Hematopoietic multipotent progenitor cell treated with erythropoietin and hydrocortisone succinate and interleukin-3 and kit ligand, for 8 days (in vitro differentiated cells): Measurements from ENCODE around the gene TACC3.

Experiments used
- DNase-seq: peaks from one replicate; pipeline ENCODE4 v3.0.0-alpha.2; 2015

Gene TACC3

DNA sequence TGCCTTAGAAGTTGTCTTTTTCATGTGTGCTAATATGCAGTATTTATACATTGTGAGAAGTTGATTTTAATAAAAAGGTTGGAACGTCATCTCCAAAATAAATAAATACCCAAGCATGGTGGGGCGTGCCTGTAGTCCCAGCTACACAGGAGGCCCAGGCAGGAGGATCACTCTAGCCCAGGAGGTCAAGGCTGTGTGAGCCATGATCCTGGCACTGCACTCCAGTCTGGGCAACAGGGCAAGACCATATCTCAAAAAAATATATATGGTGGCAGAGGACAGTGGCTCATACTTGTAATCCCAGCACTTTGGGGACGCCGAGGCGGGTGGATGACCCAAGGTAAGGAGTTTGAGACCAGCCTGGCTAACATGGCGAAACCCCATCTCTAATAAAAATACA, 15.6 kb upstream of the TACC3 start:
- no peak for DNase-seq

DNA sequence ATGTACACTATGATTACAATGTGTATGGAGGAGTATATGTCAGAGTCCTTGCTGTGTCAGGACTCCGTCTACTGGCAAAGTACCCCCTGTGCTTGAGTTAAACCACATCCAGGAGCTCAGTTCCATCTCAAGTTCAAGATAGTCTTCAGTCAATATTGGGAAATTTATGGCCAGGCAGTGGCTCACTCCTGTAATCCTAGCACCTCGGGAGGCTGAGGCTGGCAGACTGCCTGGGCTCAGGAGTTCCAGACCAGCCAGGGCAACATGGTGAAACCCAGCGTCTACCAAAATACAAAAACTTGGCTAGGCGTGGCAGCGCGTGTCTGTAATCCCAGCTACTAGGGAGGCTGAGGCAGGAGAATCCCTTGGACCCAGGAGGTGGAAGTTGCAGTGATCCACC, 15.0 kb upstream of the TACC3 start:
- no peak for DNase-seq

GRCh38 chr4:1708581-1708980, 12.7 kb upstream of the TACC3 start:
- no peak for DNase-seq

DNA sequence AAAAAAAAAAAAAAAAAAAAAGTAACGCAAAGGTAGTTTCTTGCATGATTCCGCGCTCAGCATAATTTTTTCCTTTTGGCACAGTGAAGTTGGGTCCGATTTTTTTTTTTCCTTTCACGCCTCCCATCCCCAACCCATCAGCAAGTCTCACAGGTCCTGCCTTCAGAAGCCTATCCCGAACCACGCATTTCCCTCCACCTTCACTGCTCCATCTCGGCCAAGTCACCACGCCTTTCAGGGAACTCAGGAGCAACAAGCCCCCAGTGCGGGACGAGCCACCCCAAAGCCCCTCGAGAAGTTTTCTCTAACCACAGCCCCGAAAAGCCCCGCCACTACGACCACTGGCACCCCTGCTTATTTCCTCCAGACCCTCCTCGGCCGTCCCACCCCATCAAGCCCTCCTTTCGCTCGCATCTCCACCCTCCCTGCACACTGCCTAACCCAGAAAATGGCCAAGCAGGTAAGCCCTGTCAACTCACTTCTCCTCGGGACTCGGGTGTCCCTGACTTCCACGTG, 10.2 kb upstream of the TACC3 start:
- no peak for DNase-seq

DNA sequence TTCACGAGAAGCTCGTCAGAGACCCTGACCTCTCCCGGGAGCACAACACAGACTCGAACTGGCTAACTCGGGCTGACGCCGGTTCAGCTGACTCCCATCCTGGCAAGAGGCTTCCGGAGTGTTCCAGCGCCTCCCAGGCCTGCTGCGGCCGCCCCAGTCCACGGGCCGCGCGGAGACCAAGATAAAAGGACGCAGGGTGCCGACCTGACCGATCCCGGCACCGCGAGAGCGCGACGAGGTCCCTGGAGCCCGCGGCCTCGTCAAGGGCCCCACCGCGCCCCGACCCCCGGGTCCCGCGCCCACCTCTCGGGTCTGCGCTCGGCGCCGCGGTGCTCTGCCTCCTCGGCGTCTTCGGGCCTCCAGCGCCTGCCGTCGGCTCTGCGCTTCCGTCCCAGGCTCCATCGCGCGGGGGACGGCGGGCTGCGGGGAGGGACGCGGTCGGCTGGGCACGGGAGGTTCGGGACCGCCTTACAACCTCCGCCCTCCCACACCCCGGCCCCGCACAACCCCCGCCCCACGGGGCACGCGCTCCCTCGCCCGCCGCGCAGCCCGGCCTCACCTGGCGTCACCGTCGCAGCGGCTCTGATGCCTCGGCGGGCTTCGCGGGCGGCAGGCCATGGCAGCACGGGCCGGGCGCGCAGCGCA, 9.6 kb upstream of the TACC3 start:
- DNase-seq = peak; percentile 43

- peak; percentile 97 for DNase-seq
Observed at GRCh38 chr4:1712216-1713002, 8.9 kb upstream of the TACC3 start, which contains the start of gene SLBP. Gene SLBP (minus strand): TSS chr4:1712319. CDS start chr4:1712188, 131 bp downstream.

GRCh38 chr4:1713003-1713851, 8.1 kb upstream of the TACC3 start:
- no peak for DNase-seq

DNA sequence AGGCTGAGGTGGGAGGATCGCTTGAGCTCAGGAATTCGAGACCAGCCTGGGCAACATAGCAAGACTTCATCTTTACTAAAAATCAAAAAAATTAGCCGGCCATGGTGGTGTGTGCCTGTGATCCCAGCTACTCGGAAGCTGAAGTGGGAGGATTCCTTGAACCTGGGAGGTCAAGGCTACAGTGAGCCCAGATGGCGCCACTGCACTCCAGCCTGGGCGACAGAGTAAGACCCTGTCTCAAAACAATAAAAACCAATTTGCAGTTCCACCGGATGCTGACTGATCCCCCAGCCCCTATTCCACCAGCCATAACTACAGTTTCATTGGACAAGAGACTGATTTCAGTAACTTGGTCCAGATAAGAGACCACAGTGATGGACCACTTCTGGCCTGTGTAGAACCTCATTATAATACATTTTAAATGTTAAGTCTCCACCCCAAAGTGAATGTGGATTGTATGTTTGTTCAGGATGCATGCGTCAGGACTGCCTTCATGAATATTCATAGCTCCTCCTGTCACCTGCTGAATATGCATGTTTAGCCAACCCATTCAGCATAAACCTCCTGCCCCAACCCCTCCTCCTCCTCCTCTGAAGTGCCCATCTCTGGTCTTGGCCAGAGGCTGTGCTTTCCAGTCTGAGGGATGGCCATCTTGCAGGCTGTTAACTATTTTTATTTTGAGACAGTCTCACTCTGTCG, 6.9 kb upstream of the TACC3 start:
- peak; percentile 41 for DNase-seq

DNA sequence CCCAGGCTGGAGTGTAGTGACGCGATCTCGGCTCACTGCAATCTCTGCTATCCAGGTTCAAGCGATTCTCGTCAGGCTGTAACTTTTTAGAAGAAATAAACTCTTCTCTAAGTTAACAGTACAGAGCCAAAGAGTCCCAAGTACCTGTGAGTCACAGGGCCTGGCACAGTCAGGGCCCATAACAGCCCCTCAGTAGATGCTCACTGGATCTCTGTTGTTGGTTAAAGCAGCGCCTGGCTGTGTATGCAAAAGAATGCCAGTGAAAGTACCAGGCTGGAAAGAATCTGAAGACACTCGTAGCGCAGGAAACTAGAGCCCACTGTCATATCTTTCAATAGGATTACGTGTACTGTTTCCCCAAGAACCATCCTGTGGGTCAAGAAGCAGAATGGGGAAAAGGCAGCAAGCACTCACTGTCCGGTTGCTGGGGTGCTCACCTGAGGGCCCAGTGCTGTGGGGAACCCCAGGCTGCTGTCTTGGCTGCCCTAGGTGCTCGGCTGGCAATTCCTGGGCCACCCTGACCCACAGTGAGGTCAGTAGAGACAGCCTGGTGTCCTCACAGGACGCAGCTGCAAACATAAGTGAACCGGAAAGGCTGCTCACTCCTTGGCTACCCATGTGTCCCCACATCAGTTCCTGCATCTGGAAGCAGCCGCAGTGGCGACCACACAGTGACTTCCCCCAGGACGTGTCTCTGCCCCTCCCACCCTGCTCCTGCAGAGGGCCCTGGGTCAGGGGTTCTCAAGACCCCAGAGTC, 6.1 kb upstream of the TACC3 start:
- DNase-seq = peak; percentile 48

DNA sequence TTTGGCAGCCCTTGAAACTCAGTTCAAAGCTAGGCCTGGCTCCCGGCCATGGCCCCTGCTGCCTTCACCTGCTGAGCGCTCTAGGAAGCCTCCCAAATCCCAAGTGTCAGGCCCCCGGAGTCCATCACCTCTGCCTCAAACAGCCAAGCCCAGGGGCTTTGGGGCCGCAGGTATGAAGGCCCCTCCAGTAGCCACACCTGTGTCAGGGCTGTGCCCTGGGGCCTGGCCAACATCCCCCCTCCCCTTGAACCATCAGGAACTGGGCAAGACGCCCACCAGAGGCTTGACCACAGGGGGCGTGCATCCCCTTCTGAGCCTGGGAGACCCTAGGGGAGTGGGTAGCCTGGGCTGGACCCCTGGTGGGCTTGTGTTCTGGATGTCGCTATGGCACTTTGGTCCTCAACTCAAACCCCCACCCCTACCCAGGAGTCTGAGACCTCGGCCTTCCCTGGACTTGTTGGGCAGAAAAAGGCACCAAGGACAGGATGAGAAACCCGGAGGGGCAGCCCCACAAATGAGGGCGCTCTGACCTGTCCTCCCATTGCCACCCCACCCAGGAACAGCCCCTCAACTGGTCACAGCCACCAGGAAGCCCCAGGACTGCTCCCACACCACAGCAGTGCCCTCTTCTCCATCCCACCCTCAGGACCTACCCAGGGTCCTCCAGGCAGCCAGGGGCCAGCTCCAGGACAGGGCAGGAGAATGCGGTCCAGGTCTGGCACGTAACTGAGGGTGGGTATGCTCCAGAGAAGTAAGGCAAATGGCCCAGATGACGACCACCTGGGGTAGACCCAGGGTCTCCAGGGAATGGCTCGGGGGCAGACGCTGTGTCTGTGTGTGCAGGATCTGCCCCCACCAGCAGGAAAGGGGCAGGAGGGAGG, 5.0 kb upstream of the TACC3 start:
- no peak for DNase-seq

DNA sequence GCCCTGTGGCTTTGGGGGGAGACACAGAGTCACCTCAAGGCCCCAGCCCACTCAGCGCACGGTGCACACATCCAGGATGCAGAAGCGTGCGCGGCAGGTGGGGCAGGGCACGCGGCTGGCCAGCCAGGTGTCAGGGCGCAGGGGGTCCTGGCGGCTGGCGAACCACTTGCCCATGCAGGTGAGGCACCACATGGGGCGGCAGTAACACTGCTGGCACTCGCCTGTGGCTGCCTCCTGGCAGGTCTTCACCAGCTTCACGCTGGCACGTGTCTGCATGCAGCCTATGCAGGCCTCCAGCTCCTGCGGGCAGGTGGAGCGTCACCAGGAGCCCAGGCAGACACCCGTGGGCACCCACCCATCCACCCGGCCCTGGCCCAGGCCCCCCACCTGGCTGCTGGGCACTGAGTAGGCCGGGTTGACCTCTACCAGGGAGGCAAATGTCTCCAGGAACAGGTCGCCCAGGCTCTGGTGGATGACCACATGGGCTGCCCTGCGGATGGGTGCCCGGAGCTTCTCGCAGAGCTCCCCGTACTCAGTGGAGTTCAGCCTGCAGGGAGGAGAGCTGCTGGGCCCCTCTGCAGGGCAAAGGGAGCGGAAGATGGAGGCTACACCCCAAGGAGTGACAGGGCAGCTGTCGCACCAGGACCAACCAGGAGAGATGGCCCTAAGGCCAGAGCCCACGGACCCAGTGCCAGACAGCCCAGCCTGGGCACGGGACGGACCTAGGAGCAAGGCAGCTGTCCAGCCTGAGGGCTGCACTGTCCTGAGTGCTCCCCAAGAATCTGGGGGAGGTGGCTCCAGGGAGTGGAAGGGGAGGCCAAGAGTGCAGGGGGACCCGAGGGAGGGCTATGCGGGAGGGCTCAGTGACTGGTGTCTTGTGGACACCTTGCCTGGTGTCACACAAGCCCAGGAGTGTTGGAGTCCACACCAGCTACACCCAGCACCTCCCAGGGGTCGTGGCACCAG, 3.9 kb upstream of the TACC3 start:
- DNase-seq = no peak

DNA sequence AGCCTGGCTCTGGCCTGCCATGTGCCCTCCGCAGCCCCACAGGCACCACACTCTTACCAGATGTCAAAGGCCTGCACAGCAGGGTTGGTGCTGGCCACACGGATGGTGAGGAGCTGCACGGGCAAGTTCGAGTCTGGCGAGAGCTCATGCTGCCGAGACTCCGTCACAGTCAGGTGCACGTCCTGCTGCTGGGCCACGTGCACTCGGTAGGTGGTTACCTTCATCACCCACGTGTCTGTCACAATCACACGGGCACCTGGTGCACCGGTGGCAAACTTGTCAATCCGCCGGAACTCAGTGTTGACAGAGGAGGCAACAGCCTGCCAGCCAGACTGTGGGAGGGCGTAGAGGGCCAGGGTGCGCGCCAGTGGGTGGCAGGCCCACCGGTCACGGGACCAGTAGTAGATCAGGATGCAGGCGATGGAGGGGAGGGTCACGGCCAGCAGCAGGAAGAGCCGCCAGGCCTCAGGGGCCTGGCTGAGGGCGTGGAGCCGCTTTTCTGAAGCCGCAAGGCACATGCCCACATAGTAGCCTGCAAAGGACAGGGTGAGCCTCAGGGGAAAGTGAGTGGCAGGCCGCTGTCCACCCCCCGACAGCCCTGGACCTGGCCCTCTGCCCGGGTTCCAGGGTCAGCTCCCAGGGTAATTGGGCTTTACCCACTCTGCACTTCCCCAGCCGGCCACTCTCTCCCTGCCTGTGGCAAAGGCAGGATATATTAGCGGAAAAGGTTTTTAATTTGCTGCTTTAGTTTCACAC, 3.0 kb upstream of the TACC3 start:
- DNase-seq = no peak

- peak; percentile 45 for DNase-seq
Observed at GRCh38 chr4:1720163-1720983, 948 bp upstream of the TACC3 start.

DNA sequence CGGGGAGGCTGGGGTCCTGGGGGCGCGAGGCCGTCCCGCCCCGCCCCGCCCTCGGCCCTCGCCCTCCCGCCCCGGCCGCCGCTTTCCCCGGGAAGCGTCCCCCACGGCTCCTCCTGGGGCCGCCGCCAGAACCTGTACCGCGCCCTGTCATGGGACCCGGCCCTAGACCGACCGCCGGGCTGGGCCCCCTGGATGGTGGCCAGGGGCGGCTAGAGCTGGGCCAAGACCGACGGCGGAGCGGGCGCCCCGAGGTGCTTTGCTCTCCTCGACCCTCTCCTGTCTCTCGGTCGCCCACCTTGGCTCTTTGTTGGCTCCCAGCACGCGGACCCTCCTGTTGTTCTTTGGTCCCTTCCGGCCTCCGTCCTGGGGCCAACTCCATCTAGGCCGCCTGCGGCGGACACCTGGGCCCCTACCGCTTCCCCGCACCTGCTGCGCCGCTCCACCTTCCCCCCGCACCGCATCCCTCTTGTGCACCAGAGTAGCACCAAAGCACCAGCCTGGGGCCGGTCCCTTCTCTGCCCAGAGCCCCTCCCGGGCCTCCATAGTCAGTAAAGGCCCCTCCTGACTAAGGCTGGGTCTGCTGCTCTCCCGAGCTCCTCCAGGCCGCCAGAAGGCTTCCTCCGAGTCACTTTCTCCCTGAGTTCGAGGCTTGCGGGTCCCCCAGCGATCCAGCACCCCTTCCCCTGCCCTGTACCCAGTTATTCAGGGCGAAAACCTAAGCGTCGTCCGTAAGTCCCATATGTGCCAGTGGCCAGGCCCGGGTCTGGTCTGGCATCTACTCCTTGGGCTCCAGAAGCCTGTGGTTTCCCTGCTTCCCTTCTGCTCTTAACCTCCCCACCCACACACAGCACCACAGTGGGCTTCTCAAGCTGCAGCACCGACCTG, 587 bp downstream of the TACC3 start:
- no peak for DNase-seq

DNA sequence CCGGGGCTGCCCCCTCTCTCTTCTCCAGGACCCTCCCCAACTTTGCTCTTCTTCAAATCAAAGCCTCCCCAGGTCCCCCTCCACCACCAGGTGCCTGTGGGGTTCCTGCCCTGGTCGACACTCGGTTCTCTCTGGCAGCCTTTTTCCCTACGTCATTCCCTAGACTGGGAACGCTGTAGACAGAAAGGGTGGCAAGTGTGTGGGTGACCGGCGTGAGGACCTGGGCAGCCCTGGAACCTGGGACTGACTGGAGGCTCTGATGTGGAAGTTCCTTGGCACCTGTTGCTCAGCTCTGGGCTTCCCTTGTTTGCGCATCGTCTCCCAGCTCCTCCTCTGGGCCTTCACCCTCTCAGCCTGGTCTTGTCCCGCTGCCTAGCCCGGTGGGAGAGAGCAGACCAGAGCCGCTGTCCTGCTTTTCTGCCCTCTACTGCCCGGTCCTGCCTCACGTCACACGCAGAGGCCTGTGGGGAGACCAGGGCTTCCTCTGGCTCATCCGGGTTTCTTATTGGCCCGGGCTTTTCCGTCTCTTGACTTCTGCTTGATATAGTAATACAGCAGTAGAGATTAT, 1.3 kb downstream of the TACC3 start:
- DNase-seq = no peak

GRCh38 chr4:1723131-1723801, 1.9 kb downstream of the TACC3 start:
- no peak for DNase-seq
